ACC112 (cell line): ENCODE results near the gene ARL15.
"Not testable (repeated sequence)": the region's sequence is repeated elsewhere in the genome, so short reads cannot be mapped to it uniquely, and the experiment has no call there.

Experiments
- H2AFZ ChIP-seq: fragments of 200-600 bp; sonication (generic); one replicate; pipeline ENCODE4 v1.6.0; 2017; ENCODE audit warnings: antibody characterized with exemption, low read length; ENCODE audit not compliant: unreplicated experiment
- H3K27ac ChIP-seq: fragments of 200-600 bp; sonication (generic); 2 replicates; pipeline ENCODE4 v1.5.1; 2014; ENCODE audit warnings: low read depth, mild to moderate bottlenecking, antibody characterized with exemption, low read length, moderate library complexity
- H3K27me3 ChIP-seq: fragments of 200-600 bp; sonication (generic); 2 replicates; pipeline ENCODE4 v1.6.1; 2014; ENCODE audit warnings: mild to moderate bottlenecking, antibody characterized with exemption, low read length, moderate library complexity, mixed read lengths; ENCODE audit not compliant: insufficient read depth
- H3K36me3 ChIP-seq: fragments of 200-600 bp; sonication (generic); 2 replicates; pipeline ENCODE4 v1.6.1; 2016; ENCODE audit warnings: mild to moderate bottlenecking, antibody characterized with exemption, low read length, moderate library complexity, mixed read lengths; ENCODE audit not compliant: insufficient read depth
- H3K4me1 ChIP-seq: fragments of 200-600 bp; sonication (generic); one replicate; pipeline ENCODE4 v1.6.1; 2016; ENCODE audit warnings: low read length, mixed read lengths; ENCODE audit not compliant: insufficient read depth, unreplicated experiment, control insufficient read depth
- H3K4me3 ChIP-seq: fragments of 200-600 bp; sonication (generic); 2 replicates; pipeline ENCODE4 v1.5.1; 2014; ENCODE audit warnings: mild to moderate bottlenecking, low read depth, low read length
- H3K79me2 ChIP-seq: fragments of 200-600 bp; sonication (generic); one replicate; pipeline ENCODE4 v1.6.0; 2016; ENCODE audit warnings: low read length; ENCODE audit not compliant: control insufficient read depth, unreplicated experiment, insufficient read depth

Gene ARL15

DNA sequence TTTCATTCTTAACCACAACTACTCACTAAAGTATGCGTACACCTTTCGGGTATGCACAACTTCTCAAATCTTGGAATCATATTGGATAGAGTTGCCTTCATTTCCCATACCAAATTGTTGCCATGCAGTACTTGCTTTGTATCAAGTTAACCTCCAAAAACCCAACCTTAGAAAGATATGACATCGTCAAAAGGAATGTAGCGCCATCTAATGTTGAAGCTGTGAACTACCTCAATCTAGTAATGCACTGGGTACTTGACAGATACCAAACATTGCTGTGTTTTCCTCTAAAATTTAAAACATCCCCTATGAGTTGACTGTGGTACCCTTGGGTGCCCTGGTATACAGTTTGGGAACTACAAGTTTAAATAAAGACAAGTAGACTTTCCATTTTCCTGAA is 318.4 kb downstream of the ARL15 start:
- Histone ChIP-seq H3K4me3 (no peak overlapping the region), H3K4me1 (peaks cover 12% of the 10 kb centered on the region), H2AFZ (no peak overlapping the region), H3K36me3 (no peaks in the 10 kb centered on the region), H3K27ac (no peak overlapping the region), H3K27me3 (no peaks in the 10 kb centered on the region), H3K79me2 (no peaks in the 10 kb centered on the region)

DNA sequence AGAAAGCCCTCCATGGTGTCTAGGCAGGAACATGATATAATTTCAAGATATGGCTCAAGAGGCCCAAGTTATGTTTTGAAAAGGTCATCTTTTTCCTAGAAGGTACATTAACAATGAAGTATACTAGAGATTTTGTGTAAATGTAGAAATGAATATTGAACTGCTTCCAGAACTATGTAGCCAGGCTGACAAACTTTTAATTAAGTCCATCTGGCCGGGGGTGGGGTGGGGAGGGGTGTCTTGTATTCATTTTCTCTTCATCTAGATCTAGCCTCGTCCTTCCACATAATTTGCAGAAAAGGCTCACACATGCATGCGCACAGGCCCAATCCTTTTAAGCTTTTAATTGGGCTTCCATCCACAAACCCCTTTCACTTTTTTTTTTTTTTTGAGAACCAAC is 323.3 kb downstream of the ARL15 start:
- H2AFZ ChIP-seq, result no peak overlapping the region
- H3K79me2 ChIP-seq, result no peaks in the 10 kb centered on the region
- H3K4me1 ChIP-seq, result no peaks in the 10 kb centered on the region
- no peak overlapping the region for H3K4me3 ChIP-seq
- H3K27me3 ChIP-seq, result no peaks in the 10 kb centered on the region
- no peaks in the 10 kb centered on the region for H3K36me3 ChIP-seq
- no peak overlapping the region for H3K27ac ChIP-seq

DNA sequence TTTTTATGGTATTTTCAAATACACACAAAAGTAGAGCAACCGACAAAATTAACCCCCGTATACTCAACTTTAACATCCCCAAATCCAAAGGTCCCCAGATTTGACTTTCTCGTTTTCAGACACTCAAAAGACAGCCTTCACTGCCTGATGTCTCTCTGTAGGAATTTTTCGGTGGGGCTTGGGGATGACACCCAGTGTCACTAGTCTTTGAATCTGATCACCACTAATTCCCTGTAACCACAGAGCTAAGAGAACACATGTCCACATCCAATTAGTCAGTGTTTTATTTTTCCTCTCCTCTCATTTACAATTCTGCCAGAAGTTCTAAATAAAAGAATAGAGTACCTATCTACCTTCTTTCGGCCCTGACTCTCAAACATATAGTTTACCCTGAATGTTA is 324.6 kb downstream of the ARL15 start:
- no peaks in the 10 kb centered on the region for H3K79me2 ChIP-seq
- no peaks in the 10 kb centered on the region for H3K4me1 ChIP-seq
- H3K36me3 ChIP-seq, result no peaks in the 10 kb centered on the region
- no peaks in the 10 kb centered on the region for H3K27me3 ChIP-seq
- H3K27ac ChIP-seq, result no peak overlapping the region
- no peak overlapping the region for H3K4me3 ChIP-seq
- no peak overlapping the region for H2AFZ ChIP-seq

DNA sequence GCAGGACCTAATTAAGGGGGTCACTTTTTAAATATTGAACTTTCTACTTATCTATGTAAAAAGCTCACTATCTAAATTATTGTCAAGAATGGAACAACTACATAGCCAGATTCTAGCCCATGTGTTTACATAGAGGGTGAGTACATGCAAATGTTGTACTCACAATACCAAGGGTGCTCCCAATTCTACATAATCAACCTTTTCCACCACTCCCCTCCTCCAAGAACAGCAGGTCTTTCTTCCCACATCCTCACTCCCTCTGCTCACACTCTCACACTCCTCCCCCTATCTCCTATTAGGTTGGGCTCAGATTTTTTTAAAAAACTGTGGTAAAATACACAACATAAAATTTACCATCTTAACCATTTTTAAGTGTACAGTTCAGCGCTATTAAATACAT is 325.4 kb downstream of the ARL15 start:
- H3K4me1 ChIP-seq, result no peaks in the 10 kb centered on the region
- H2AFZ ChIP-seq, result no peak overlapping the region
- H3K79me2 ChIP-seq, result no peaks in the 10 kb centered on the region
- H3K27ac ChIP-seq, result no peak overlapping the region
- H3K27me3 ChIP-seq, result no peaks in the 10 kb centered on the region
- H3K4me3 ChIP-seq, result no peak overlapping the region
- H3K36me3 ChIP-seq, result no peaks in the 10 kb centered on the region

DNA sequence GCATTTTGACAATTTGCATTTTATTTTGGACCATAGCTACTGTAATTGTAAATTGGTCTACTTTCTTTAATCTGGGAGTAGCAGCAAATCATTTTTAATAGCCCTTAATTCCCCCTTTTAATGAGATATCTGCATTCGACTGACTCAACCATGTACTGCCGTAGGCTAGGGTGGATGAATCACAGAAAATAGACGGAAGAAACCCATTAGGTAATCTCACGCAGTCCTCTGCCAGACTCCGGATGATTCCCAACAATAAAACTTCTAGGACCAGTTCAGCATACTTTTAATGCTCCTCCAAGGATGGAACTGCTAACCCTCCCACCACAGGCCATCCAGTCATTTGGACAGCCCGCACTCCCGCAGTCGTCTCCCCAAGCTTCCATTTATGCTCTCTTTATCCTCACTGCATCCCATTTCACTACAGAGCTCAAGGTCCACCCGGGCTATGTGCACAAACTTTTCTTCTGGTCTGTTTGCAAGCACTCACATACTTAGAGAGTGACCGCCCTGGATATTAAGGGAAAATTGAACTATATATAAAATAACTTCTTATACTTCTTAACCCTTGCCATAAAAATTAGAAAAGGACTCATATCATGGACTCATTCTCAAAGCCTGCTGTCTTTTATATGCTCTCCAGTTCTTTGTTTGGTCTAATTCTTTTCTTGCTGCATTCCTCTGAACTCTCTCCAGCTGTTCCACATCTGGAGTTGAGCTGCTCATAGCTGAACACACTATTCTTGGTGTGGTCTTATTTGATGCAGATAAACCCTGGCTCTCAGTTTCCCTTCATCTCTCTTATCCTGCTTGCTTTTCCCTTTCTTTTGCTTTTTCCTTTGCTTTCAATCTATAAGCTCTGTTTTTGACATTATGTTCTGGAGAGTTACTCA is 326.6 kb downstream of the ARL15 start:
- no peak overlapping the region for H2AFZ ChIP-seq
- H3K27ac ChIP-seq, result no peak overlapping the region
- no peak overlapping the region for H3K4me3 ChIP-seq
- H3K36me3 ChIP-seq, result no peaks in the 10 kb centered on the region
- H3K79me2 ChIP-seq, result no peaks in the 10 kb centered on the region
- H3K4me1 ChIP-seq, result no peaks in the 10 kb centered on the region
- H3K27me3 ChIP-seq, result no peaks in the 10 kb centered on the region

DNA sequence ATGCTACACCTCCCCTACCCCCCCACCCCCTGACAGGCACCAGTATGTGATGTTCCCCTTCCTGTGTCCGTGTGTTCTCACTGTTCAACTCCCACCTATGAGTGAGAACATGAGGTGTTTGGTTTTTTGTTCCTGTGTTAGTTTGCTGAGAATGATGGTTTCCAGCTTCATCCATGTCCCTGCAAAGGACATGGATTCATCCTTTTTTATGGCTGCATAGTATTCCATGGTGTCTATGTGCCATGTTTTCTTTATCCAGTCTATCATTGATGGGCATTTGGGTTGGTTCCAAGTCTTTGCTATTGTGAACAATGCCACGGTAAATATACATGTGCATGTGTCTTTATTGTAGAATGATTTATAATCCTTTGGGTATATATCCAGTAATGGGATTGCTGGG is 328.1 kb downstream of the ARL15 start:
- not testable (repeated sequence) for H3K79me2 ChIP-seq, H2AFZ ChIP-seq, H3K36me3 ChIP-seq, H3K27me3 ChIP-seq, H3K4me1 ChIP-seq, H3K27ac ChIP-seq, H3K4me3 ChIP-seq

DNA sequence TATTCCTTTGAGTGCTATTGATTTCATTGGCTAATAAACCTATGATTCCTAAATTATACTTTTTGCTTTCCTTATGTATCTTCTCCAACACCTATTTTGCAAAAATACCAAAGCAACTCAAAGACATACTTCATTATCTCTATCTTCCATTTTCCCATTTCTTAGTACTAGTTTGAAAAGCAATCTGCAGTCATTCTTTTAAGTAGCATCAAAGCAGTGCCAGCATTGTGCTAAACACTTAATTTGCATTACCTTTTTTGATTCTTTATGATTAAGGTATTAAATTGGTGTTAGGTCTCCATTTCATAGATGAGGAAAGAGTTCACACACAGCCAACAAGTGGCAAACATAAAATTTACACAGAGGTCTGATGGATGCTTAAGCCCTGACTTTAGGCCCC is 330.3 kb downstream of the ARL15 start:
- Histone ChIP-seq H3K36me3 (no peaks in the 10 kb centered on the region), H2AFZ (no peak overlapping the region), H3K4me1 (no peaks in the 10 kb centered on the region), H3K4me3 (no peak overlapping the region), H3K79me2 (no peaks in the 10 kb centered on the region), H3K27ac (no peak overlapping the region), H3K27me3 (no peaks in the 10 kb centered on the region)

DNA sequence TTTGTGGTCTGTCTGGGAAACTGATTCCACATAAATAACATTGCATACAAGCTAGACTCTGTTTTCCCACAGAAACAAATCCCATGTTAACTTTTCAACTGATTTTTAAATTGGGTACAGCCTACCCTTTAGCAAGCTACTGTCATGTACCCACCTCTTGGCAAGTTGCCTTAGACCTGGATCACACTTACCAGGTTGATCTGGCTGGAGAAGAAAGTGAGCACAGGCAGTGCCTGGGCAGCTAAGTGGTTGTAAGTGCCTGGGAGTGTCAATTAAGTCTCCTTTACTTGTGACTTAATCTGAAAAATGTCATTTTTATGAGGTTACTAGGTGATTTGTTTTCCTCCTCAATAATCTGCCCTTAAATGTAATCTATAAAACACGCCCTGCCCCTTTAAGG is 336.4 kb downstream of the ARL15 start:
- Histone ChIP-seq H3K36me3 (no peaks in the 10 kb centered on the region), H3K4me1 (no peaks in the 10 kb centered on the region), H3K27ac (no peak overlapping the region), H3K79me2 (no peaks in the 10 kb centered on the region), H3K27me3 (no peaks in the 10 kb centered on the region), H2AFZ (no peak overlapping the region), H3K4me3 (no peak overlapping the region)

DNA sequence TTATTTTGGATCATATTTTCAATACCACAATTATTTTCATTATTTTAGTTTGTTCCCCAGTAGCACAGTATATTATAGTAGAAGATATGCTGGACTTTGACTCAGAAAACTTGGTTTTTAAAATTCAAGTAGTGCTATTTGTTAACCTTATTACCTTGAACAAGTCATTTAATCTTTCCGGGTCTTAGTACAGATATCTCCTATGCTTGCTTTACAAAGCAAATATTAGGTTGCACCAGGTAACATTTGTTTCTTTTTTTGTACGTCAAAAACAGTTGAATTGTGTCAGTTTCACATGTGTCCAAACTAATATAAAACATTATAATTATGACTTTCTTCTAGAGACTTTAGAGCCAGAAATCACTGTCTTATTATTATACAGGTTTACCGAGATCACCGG is 338.1 kb downstream of the ARL15 start:
- Histone ChIP-seq H3K79me2 (no peaks in the 10 kb centered on the region), H3K27me3 (no peaks in the 10 kb centered on the region), H3K36me3 (no peaks in the 10 kb centered on the region), H3K27ac (no peak overlapping the region), H3K4me3 (no peak overlapping the region), H2AFZ (no peak overlapping the region), H3K4me1 (no peaks in the 10 kb centered on the region)

DNA sequence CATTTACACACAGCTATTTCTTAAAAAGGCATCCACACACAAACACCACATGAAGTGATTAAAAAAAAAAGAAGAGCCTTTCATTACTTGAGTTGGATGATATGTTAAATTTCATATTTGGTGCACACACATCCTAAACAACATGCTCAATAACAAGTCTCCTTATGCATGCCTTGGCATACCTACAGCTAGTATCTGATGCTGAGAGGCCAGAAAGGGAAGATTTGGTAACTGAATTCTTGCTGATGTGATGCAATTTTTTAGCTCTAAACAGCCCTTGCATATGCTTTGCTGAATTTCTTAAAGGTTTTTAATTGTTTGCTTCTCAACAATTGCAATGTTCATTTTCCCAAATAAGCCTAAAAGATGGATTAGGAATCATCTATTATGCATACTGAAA is 338.8 kb downstream of the ARL15 start:
- no peaks in the 10 kb centered on the region for H3K36me3 ChIP-seq

DNA sequence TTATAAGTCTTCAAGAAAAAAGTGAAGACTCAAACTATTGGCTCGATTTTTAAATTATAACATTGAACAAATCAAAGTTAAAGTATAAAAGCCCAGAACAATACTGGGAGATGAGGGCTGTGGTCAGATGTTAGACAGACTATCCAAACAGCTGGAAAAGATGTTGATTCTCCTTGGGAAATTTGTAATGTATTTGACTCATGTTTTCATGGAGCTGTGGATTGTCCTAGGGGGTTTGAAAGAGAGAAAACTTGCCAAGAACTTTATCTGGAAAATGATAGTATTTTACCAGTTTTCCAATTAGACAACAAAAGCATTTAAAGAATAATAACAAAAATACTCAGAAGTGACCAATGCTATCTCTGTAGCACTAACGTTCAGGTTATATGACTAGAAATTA is 339.2 kb downstream of the ARL15 start:
- no peak overlapping the region for H2AFZ ChIP-seq
- no peaks in the 10 kb centered on the region for H3K4me1 ChIP-seq
- H3K79me2 ChIP-seq, result no peaks in the 10 kb centered on the region
- no peaks in the 10 kb centered on the region for H3K36me3 ChIP-seq
- H3K4me3 ChIP-seq, result no peak overlapping the region
- no peaks in the 10 kb centered on the region for H3K27me3 ChIP-seq
- no peak overlapping the region for H3K27ac ChIP-seq

More for the DNA sequence above, 338.8 kb downstream of the ARL15 start:
- H2AFZ ChIP-seq, result no peak overlapping the region
- H3K4me1 ChIP-seq, result no peaks in the 10 kb centered on the region
- no peak overlapping the region for H3K4me3 ChIP-seq
- H3K27ac ChIP-seq, result no peak overlapping the region
- no peaks in the 10 kb centered on the region for H3K27me3 ChIP-seq
- H3K79me2 ChIP-seq, result no peaks in the 10 kb centered on the region
